WI38 (cell line): ENCODE measurements around the gene AGPAT4.
A peak's percentile ranks its signal among the peaks of the same experiment; 100 is the strongest.
"Not testable (repeated sequence)": the region's sequence is repeated elsewhere in the genome, so short reads cannot be mapped to it uniquely, and the experiment has no call there.

ENCODE experiments used
- H3K4me3 ChIP-seq: 2 replicates; pipeline ENCODE4 v1.5.1; 2011; ENCODE audit warnings: low read depth, mild to moderate bottlenecking, control low read depth, low read length
- TF ChIP-seq, protein P1 (sequence below): IDR thresholded peaks from 2 replicates; pipeline ENCODE4 v1.5.1; 2012; ENCODE audit warnings: low read depth, mild to moderate bottlenecking, control low read depth, low read length

Gene AGPAT4, protein sequence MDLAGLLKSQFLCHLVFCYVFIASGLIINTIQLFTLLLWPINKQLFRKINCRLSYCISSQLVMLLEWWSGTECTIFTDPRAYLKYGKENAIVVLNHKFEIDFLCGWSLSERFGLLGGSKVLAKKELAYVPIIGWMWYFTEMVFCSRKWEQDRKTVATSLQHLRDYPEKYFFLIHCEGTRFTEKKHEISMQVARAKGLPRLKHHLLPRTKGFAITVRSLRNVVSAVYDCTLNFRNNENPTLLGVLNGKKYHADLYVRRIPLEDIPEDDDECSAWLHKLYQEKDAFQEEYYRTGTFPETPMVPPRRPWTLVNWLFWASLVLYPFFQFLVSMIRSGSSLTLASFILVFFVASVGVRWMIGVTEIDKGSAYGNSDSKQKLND

DNA sequence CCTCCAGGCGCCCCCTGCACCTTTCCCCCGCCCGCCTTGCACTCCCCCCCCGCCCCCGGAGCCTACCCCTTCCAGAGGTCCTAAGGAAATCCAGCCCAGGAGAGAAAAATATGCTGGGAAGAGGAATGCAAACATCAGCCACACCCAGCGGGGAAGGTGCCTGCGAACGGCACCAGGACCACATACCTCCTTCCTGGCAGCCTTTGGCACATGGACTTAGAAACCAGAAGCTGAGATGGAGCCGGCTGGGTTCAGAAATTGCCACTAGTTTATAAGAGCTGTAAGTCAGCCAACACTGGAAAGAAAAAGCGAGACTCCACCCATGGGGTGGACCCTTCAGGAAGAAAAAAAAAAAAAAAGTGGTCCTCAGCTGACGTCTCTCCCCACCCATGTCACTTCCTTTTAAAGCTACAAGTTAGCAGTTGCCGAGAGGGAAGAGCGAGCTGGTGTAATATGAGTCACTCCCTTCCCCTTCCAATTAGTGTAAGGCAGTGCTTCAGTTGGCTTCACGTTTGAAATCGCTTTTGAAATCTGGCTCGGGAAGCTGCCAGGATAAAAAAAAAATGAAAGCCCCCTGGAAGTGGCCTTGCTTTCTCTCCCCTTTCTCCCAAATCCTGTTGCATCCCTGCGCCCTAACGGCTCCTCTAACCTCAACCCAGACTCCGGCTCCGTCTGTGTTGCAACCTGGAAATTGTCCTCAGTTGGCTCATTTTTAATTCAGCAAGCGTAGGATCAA, at the start of gene AGPAT4:
Gene AGPAT4 (minus strand): TSS at position 310 of the 736 bp plus-strand sequence. CDS start 41,848 bp downstream, outside the sequence.
- H3K4me3 ChIP-seq, result peak within 1 kb of the TSS; percentile 76
- TF ChIP-seq, protein P1, sequence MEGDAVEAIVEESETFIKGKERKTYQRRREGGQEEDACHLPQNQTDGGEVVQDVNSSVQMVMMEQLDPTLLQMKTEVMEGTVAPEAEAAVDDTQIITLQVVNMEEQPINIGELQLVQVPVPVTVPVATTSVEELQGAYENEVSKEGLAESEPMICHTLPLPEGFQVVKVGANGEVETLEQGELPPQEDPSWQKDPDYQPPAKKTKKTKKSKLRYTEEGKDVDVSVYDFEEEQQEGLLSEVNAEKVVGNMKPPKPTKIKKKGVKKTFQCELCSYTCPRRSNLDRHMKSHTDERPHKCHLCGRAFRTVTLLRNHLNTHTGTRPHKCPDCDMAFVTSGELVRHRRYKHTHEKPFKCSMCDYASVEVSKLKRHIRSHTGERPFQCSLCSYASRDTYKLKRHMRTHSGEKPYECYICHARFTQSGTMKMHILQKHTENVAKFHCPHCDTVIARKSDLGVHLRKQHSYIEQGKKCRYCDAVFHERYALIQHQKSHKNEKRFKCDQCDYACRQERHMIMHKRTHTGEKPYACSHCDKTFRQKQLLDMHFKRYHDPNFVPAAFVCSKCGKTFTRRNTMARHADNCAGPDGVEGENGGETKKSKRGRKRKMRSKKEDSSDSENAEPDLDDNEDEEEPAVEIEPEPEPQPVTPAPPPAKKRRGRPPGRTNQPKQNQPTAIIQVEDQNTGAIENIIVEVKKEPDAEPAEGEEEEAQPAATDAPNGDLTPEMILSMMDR, result no peak

DNA sequence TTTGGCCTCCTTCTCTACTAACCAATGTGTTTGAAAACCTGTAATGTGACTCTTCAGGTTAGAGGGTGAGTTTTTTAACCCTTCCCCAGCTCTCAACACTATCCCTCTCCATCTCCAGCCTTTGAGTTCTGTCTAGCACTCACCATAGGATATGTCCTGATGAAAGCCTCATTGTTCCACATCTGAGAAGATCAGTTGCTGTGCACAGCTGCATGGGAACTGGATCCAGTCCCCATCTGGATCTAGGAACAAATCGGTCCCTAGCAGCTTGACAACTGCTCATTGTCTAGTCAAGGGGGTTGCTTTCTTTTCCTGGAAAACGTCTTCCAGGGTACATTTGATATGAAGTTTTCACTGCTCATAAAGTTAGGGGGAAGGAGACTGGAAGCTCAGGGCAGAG, 45.4 kb upstream of the AGPAT4 start:
- TF ChIP-seq, protein P1, result no peak
- no peak overlapping the region for H3K4me3 ChIP-seq

DNA sequence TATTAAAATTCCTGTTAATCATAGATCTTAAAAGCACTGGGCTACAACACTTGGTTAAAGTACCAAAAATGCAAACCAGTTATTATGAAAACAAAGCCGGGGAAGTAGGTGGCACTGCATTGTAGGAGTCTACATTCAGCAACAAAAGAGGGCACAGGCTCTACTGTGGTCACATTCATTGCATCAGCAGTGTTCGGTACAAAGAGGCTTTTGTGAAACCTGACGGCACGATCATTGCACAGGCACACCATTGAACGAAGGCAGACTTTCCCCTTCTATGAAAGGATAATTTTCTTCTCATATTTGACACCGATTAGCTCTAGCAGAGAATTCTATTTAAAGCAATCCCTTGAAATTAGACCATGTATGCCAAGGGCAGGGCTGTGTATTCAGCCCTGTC, 44.6 kb upstream of the AGPAT4 start:
- TF ChIP-seq, protein P1, result no peak
- H3K4me3 ChIP-seq, result no peak overlapping the region

DNA sequence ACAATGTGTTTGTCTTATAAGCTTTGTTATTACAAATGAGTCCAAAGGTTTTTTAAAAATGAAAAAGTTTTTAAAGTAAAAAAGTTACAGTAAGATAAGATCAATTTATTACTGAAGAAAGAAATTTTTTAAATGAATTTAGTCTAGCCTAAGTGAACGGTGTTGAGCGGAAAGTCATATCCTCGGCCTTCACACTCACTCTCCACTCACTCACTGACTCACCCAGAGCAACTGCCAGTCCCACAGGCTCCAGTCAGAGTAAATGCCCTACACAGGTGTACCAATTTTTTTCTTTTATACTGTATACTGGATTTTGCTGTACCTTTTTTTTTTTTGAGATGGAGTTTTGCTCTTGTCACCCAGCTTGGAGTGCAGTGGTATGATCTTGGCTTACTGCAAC, 42.7 kb upstream of the AGPAT4 start:
- H3K4me3 ChIP-seq, result no peak overlapping the region
- TF ChIP-seq, protein P1, result no peak

DNA sequence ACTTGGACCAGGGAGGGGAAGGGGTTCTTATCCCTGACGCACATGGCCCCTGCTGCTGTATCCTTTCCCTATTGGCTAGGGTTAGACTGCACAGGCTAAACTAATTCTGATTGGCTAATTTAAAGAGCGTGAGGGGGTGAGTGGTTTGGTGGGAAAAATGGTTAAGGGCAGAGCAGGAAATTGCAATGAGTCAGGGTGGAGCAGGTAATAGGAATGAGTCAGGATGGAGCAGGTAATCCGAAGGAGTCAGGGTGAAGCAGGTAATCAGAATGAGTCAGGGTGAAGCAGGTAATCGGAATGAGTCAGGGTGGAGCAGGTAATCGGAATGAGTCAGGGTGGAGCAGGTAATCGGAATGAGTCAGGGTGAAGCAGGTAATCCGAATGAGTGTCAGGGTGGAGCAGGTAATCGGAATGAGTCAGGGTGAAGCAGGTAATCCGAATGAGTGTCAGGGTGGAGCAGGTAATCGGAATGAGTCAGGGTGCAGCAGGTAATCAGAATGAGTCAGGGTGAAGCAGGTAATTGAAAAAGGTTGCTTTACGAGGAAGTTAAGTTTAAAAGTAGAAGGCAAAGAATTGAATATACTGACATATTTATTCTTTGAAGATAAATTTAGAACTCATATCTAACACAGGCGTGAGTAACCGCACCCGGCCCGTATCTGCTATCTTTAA, 41.5 kb upstream of the AGPAT4 start:
- H3K4me3 ChIP-seq, result not testable (repeated sequence)

DNA sequence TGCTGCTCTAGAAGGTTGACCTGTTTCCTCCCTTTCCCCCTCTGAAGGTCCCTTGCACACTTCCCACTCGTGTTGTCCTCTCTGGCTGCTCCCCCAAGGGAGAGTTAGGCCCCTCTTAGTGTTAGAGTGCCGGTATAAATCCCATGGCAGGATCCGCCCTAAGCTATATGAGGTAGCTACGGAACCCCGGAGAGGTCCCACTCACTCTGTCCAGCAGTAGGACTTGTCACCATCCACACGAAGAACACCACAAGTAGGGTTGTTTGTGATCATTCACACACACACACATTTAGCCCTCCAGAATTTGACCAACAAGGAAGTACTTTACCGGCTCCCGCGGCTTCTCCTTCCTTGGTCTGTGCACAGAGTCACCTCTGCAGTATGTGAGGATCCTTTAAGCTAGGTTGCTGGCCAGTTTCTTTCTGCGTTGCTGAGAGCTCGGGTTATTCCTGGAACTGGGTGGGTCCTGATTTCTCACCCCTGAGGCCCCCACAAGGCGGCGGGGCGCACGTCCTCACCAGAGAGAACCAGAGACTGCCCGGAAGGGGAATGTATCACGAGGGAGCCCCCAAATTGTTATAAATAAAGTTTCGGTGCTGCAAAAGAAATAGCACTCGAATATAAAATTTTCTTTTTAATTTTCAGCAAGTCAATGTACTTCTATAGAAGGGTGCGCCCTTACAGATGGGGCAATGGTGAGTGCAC, 40.8 kb upstream of the AGPAT4 start:
- H3K4me3 ChIP-seq, result not testable (repeated sequence)

DNA sequence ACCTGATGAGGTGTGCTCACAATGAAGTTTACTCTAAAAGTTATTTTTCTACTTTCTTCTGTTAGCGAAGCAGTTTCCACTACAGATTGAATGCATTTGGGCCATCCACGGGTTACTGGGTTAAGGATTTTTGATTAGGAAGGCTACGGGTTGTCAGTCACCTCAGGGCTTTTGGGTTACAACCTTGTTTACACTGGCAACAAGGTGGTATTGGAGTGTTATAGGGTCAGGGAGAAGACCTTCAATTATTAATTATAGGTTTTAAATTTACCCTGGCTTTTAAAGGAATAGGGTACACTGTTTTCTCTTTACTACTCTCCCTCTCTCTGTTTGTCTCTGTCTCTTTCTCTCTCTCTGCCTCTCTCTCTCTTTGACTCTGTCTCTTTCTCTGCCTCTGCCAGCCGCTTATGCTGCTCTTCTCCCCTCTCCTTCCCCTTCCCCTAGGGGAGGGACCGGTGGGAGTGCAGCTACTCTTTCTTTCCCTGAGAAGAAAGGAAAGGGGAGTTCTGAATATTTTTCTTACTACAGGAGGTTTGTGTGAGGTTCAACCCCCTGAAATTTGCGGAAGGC, 40.2 kb upstream of the AGPAT4 start:
- H3K4me3 ChIP-seq, result no peak overlapping the region
- TF ChIP-seq, protein P1, result no peak

DNA sequence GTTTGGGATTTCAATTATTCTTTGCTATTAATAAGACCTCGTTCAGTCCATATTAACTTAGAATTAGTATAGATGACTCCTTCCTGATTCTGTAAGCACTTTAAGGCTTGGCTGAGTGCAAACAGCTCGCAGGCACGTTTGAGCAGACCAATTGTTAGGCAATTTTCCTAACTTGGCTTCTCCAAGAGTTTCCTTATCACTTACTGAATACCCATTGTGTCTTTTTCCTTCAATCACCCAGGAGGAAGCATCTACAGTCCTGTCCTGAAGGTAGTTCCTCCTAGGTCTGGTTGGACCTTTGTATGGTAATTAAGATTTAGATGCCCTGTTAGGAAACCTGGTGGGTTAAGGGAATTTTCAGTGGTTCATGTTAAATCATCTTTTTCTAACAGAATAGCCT, 39.6 kb upstream of the AGPAT4 start:
- not testable (repeated sequence) for H3K4me3 ChIP-seq

DNA sequence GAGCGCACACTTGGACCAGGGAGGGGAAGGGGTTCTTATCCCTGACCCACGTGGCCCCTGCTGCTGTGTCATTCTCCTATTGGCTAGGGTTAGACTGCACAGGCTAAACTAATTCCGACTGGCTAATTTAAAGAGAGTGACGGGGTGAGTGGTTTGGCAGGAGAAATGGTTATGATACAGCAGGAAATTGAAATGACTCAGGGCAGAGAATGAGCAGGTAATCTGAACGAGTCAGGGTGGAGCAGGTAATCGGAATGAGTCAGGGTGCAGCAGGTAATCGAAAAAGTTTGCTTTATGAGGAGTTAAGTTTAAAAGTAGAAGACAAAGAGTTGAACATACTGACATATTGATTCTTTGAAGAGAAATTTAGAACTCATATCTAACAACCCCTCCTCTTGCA, 35.9 kb upstream of the AGPAT4 start:
- H3K4me3 ChIP-seq, result not testable (repeated sequence)
